Measurements from ENCODE around the gene RAPSN. TPM values are rescaled to one million over a fixed set of nuclear protein-coding genes. Genes with fewer than 3 reads are reported as not detected.

RAPSN gene
- total and polyA plus RNA-seq, 2 of the 8 experiments (the other 6 are each of a cell fraction or from before 2014, with no cell fraction given), result 0.06 to 0.34 TPM

DNA sequence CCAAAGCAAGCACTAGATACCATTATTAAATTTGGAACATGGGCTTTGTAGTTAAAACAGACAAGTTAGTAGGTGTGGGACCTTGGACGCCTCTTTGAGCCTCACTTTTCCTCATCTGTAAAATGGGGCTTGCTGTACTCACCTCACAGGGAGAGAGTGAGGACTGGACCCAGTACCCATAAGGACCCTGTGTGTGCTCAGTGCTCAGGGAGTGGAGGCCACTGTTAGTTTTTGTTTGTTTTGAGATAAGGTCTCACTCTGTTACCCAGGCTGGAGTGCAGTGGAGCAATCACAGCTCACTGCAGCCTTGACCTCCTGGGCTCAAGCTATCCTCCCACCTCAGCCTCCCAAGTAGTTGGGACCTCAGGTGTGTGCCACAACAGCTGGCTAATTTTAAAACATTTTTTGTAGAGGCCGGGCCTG lies 8.9 kb downstream of the RAPSN start:
- H3K23me2 ChIP-seq (ENCODE audit: low read depth, low read length), result no peaks in the 10 kb centered on the region
- CTCF ChIA-PET (ENCODE audit: partially characterized antibody), result interaction anchor here (0.8 to 1.5 kb wide), 3 partner anchors 13 to 66 kb away, joined by 3 to 6 read pairs (median 4); partner anchors contain the start of gene PSMC3
- no peak overlapping the region for H2BK12ac ChIP-seq (ENCODE audit: low read depth, low read length)
- H3K4me2 ChIP-seq (ENCODE audit: insufficient read depth in 1 of 2, low read depth in 2 of 2, low read length in 2 of 2), result no peak overlapping the region
- H4K20me1 ChIP-seq (replicated peaks in 1 of 2; ENCODE audit: control insufficient read depth in 1 of 2, insufficient read depth in 2 of 2, low read length in 2 of 2), result no peaks in the 10 kb centered on the region
- H3K14ac ChIP-seq (ENCODE audit: insufficient read length), result no peak overlapping the region
- no peak overlapping the region for H3K56ac ChIP-seq (replicated peaks; ENCODE audit: insufficient read length, low read depth, low read length)
- H3K9me3 ChIP-seq (ENCODE audit: insufficient read depth in 2 of 2, low read depth in 1 of 2, low read length in 1 of 2), result no peaks in the 10 kb centered on the region
- H4K5ac ChIP-seq (ENCODE audit: insufficient read length, low read depth, low read length), result no peak overlapping the region
- H2AFZ ChIP-seq (ENCODE audit: low read length), result no peak overlapping the region
- H2AK5ac ChIP-seq (ENCODE audit: low read depth, low read length), result no peak overlapping the region
- no peak overlapping the region for H3K18ac ChIP-seq (ENCODE audit: extremely low read depth, low read length)
- FAIRE-seq (no peak), DNase-seq (ENCODE audit: low read depth in 1 of 2, low spot score in 2 of 2) (no peak)
- 91% methylated on average over 2 of the region's 2 CpGs; no CpG with 5 or more reads in 1 of the 2 experiments for whole genome bisulfite sequencing, 2 experiments (ENCODE audit: extremely low coverage in 1 of 2, insufficient coverage in 1 of 2, insufficient read length in 1 of 2, insufficient replicate concordance in 2 of 2, low coverage in 1 of 2, low lambda C conversion rate in 2 of 2, missing lambda C conversion rate in 1 of 2)
- H2BK15ac ChIP-seq (ENCODE audit: low read length), result no peak overlapping the region
- no peak overlapping the region for H3K9ac ChIP-seq (replicated peaks in 1 of 4; ENCODE audit: extremely low read depth in 1 of 4, low read depth in 3 of 4, low read length in 3 of 4)
- TF ChIP-seq SUZ12 (IDR thresholded peaks at IDR 0.05; ENCODE audit: low read length) (no peak), CHD2 (IDR thresholded peaks at IDR 0.05; ENCODE audit: low read length) (no peak), TAF1 (IDR thresholded peaks at IDR 0.05; ENCODE audit: low read depth, low read length) (no peak), CTBP2 (IDR thresholded peaks at IDR 0.05; ENCODE audit: borderline replicate concordance, insufficient read depth, insufficient read length, low read length) (no peak), JUND (IDR thresholded peaks at IDR 0.05; ENCODE audit: low read length) (no peak), TBP (IDR thresholded peaks at IDR 0.05; ENCODE audit: low read depth, low read length) (no peak), KDM5A (IDR thresholded peaks at IDR 0.05; ENCODE audit: low read length) (no peak), GTF2F1 (IDR thresholded peaks at IDR 0.05; ENCODE audit: borderline replicate concordance, low read depth, low read length) (no peak)
- no peaks in the 10 kb centered on the region for H3K79me2 ChIP-seq (ENCODE audit: control insufficient read depth in 1 of 2, insufficient read depth in 2 of 2, low read length in 2 of 2)
- H2BK20ac ChIP-seq (ENCODE audit: low read length), result no peak overlapping the region
- POLR2A ChIA-PET (ENCODE audit: partially characterized antibody), result interaction anchor here (0.9 to 1.3 kb wide), 3 partner anchors 10 to 24 kb away, joined by 3 to 8 read pairs (median 5); partner anchors contain the start of gene PSMC3
- no peaks in the 10 kb centered on the region for H3K36me3 ChIP-seq (ENCODE audit: control insufficient read depth in 2 of 4, insufficient read depth in 4 of 4, low read length in 3 of 4)
- no peak overlapping the region for H3K27ac ChIP-seq (ENCODE audit: low read depth, low read length)
- H3K4me1 ChIP-seq (replicated peaks in 1 of 4; ENCODE audit: control insufficient read depth in 3 of 4, insufficient read depth in 4 of 4, low read length in 3 of 4), result no peaks in the 10 kb centered on the region
- no peaks in the 10 kb centered on the region for H3K27me3 ChIP-seq (replicated peaks in 1 of 4; ENCODE audit: control insufficient read depth in 3 of 4, extremely low read depth in 1 of 4, insufficient read depth in 3 of 4, low read length in 3 of 4)
- no peak overlapping the region for H3K4me3 ChIP-seq (ENCODE audit: extremely low read depth in 1 of 4, insufficient read depth in 2 of 4, low read depth in 3 of 4, low read length in 4 of 4)
- H2BK5ac ChIP-seq (ENCODE audit: low read depth, low read length), result no peak overlapping the region
- H4K8ac ChIP-seq (ENCODE audit: extremely low read depth, insufficient read depth, low read length), result no peak overlapping the region
- H4K91ac ChIP-seq (replicated peaks; ENCODE audit: insufficient read length, low read length), result no peak overlapping the region
- H2BK120ac ChIP-seq (replicated peaks; ENCODE audit: low read depth, low read length), result no peak overlapping the region
- no peak overlapping the region for H3K23ac ChIP-seq (ENCODE audit: insufficient read length)
- H3K4ac ChIP-seq (replicated peaks; ENCODE audit: insufficient read length, low read depth, low read length), result no peak overlapping the region
- H3K79me1 ChIP-seq (ENCODE audit: low read depth, low read length), result no peaks in the 10 kb centered on the region
